HFF-Myc (cell line): ENCODE results near the gene TMEM198.

Source experiments
- DNase-seq: peaks from one replicate; pipeline ENCODE4 v3.0.0-alpha.2; 2011; ENCODE audit warnings: low read depth; ENCODE audit errors: extremely low read depth
- H3K4me3 ChIP-seq: replicated peaks from 2 replicates; pipeline ENCODE4 v1.5.1; 2011; ENCODE audit warnings: low read depth, mild to moderate bottlenecking, control low read depth, low read length
- TF ChIP-seq, protein P1 (sequence below): IDR thresholded peaks from 2 replicates; pipeline ENCODE4 v1.5.1; 2012; ENCODE audit warnings: mild to moderate bottlenecking, low read depth, low read length, control low read depth; ENCODE audit errors: missing control alignments

The TMEM198 gene

DNA sequence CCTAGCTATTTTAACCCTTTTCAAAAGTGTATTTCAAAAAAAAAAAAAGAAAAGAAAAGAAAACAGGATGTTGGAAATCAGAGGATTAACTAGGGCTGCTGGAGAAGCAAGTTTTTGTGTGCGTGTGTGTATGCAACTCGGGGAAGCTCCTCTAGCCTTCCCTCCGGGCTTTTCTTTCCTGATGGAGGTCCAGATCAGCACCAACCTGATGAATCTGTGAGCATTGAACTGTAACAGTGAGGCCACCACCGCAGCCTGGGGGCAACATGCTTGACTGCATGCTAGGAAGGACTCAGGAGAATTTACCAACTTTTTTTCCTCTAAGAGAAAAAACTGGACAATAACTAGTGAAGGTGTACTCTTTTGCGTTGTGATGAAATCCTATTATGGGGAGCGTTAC is 25.2 kb downstream of the TMEM198 start:
- H3K4me3 ChIP-seq: no peak overlapping the region
- DNase-seq: no peak
- TF ChIP-seq, protein P1, sequence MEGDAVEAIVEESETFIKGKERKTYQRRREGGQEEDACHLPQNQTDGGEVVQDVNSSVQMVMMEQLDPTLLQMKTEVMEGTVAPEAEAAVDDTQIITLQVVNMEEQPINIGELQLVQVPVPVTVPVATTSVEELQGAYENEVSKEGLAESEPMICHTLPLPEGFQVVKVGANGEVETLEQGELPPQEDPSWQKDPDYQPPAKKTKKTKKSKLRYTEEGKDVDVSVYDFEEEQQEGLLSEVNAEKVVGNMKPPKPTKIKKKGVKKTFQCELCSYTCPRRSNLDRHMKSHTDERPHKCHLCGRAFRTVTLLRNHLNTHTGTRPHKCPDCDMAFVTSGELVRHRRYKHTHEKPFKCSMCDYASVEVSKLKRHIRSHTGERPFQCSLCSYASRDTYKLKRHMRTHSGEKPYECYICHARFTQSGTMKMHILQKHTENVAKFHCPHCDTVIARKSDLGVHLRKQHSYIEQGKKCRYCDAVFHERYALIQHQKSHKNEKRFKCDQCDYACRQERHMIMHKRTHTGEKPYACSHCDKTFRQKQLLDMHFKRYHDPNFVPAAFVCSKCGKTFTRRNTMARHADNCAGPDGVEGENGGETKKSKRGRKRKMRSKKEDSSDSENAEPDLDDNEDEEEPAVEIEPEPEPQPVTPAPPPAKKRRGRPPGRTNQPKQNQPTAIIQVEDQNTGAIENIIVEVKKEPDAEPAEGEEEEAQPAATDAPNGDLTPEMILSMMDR: no peak

DNA sequence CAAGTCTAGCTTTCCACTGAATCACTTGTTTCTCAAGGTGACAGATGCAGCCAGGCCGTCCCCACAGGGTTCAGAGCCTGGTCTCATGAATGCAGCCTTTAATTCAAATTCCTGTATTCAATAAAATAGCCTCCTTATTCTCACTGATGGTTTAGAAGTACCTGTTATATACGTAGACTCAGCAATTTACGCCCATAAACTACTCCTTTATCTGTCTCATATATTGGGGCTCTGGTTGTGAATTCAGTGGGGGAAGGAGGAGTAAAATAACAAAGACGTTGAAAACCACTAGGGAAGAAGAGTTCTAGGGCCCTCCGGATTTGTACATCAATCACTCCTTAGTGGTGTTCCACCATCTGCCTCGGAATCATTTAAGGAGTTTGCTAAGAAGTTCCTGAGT is 25.8 kb downstream of the TMEM198 start:
- TF ChIP-seq, protein P1: no peak
- no peak for DNase-seq
- peak overlapping the region; percentile 51 for H3K4me3 ChIP-seq

DNA sequence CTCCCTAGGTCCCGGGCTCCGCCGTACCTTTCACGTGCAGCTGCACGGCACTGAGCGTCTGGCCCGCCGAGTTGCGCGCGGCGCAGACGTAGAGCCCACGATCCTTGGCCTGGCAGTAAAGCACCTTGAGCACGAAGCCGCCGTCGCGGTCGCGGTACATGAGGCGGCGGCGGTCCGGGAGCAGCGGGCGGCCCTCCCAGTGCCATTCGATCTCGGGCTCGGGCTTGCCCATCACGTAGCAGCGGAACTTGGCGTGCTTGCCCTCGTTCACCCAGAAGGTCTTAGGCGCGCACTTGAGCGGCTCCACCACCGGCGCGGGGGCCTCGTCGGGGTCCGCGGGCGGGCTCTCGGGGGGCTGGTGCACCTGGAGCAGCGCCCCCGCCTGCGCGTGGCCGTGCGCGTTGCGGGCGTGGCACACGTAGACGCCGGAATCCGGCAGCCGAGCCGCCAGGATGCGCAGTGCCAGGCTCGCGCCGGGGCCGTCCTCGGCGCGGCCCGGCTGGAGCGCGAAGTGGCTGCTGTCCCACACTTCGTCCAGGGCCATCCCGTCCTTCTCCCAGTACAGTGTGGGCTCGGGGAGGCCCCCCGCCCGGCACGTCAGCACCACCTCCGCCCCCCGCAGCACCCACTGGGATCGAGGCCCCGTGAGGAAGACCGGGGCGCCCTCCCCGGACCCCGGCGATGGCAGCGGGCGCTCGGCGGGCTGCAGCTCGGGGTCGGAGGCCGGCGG is 26.5 kb downstream of the TMEM198 start:
- peak overlapping the region; percentile 51 for H3K4me3 ChIP-seq
- TF ChIP-seq, protein P1: no peak
- DNase-seq: no peak

DNA sequence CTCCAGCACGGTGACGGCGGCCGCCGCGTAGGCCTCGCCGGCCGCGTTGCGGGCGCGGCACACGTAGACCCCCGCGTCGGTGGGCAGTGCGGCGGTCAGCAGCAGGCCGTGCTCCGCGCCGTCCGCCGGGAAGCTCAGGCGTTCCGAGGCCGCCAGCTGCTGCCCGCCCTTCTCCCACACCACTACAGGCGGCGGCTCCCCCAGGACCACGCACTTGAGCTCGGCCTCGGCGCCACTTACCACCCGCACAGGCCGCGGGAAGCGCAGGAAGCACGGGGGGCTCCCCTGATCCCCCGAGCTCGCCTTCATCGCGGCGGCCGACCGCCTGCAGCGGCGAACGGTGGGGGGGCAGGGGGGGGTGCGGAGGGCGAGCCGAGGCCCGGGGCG is 27.1 kb downstream of the TMEM198 start:
- DNase-seq: no peak
- TF ChIP-seq, protein P1: no peak
- peak overlapping the region; percentile 51 for H3K4me3 ChIP-seq

DNA sequence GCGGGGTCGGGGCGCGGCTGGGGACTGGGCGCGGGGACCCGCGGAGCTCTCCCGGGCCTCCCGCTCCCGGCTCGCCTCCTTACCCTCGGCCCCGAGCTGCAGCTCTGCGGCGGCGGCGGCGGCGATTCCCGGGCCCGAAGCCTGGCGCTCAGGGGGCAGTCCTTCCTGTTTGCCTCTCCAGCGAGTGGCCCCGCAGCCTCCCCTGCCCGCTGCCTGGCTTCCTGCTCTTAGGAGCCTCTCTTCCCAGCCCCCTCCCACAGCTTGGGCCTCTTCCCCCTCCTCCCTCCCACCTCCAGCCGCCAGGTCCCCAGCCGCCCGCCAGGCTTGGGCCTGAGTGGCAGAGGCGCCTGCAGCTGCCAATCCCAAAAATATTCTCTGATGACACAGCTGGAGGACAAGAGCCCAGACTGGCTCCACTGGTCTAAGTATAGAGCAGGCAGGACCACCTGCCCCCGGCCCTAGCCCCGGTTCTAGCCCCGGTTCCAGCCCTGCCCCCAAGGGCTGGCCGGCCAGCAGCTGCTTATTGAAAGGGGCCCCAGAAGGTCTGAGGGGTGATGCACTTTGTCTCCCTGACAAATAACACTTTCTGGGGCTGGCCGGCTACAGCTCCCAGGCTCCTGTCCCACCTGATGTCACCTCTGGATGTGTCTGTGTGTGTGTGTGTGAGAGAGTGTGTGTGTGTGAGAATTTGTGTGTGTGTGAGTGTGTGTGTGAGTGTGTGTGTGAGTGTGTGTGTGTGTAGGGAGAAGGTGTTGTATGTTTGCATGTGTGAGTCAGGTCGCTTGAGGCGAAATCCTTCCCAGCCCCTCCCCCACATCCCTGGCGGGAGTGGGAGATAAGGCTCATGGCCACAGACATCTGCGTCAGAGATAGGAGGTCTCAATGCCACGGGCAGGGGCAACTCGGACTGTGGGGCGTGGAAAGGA is 27.7 kb downstream of the TMEM198 start, which contains the start of gene OBSL1:
OBSL1 (minus strand) TSS at position 229 of the 926 bp plus-strand sequence. CDS start 307 bp downstream, outside the sequence.
- H3K4me3 ChIP-seq: peak within 1 kb of the TSS; percentile 51
- TF ChIP-seq, protein P1: no peak

DNA sequence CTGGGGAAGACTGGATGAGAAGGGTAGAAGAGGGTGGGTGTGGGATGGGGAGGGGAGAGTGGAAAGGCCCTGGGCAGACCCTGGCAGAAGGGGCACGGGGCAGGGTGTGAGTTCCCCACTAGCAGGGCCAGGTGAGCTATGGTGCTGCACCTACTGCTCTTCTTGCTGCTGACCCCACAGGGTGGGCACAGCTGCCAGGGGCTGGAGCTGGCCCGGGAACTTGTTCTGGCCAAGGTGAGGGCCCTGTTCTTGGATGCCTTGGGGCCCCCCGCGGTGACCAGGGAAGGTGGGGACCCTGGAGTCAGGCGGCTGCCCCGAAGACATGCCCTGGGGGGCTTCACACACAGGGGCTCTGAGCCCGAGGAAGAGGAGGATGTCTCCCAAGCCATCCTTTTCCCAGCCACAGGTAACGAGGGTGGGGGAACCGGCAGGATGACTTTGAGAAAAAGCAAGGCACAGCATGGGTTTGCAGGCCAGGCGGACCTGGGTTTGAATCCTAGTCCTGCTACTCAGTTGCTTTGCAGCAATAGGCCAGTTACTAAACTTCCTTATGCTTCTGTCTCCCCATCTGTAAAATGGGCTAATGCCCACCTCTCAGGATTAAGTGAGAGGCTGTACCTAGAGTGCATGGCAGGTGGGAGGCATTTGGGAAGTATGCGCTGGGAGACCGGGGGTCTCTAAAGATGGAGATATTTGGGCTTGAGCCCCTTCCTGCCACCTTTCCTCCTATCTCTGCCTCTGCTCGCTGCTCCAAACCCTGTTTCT is 28.6 kb downstream of the TMEM198 start, which contains the start of gene INHA:
INHA (plus strand) TSS at position 74 of the 765 bp plus-strand sequence; CDS start at position 139, 65 bp downstream.
- H3K4me3 ChIP-seq: peak within 1 kb of the TSS; percentile 51
- no peak for DNase-seq
- TF ChIP-seq, protein P1: no peak

More for the DNA sequence above, 27.7 kb downstream of the TMEM198 start, which contains the start of gene OBSL1:
- DNase-seq: peak; percentile 22
